Spleen (tissue), 11 donors: ENCODE data around the gene ROR1. TPM values are rescaled to one million over a fixed set of nuclear protein-coding genes. Genes with fewer than 3 reads are reported as not detected.

Experiments
- DNase-seq: peaks from one replicate; pipeline ENCODE4 v3.0.0-alpha.2; 2020
- H3K27ac ChIP-seq, 8 donors: fragments of 200-600 bp; sonication (generic) in 7 of 8; 1 replicate in 4 of 8; 2 replicates in 4 of 8; pipeline versions ENCODE4 v1.5.0 to v1.8.0; 2016 to 2021; ENCODE audit warnings: inconsistent platforms in 4 of 8, mild to moderate bottlenecking in 4 of 8, moderate library complexity in 1 of 8
- H3K27me3 ChIP-seq, 7 donors: fragments of 200-600 bp; sonication (generic) in 6 of 7; replicated peaks in 1 of 7; 1 replicate in 4 of 7; 2 replicates in 3 of 7; pipeline versions ENCODE4 v1.5.0 to v1.8.0; 2016 to 2021; ENCODE audit warnings: inconsistent platforms in 3 of 7, mild to moderate bottlenecking in 1 of 7
- H3K36me3 ChIP-seq, 6 donors: fragments of 200-600 bp; sonication (generic) in 5 of 6; 1 replicate in 4 of 6; 2 replicates in 2 of 6; pipeline versions ENCODE4 v1.5.0 to v1.8.0; 2016 to 2021; ENCODE audit warnings: inconsistent platforms in 2 of 6
- H3K4me1 ChIP-seq, 6 donors: fragments of 200-600 bp; sonication (generic) in 5 of 6; 1 replicate in 3 of 6; 2 replicates in 3 of 6; pipeline versions ENCODE4 v1.5.0 to v1.8.0; 2016 to 2021; ENCODE audit warnings: inconsistent platforms in 3 of 6
- H3K4me3 ChIP-seq, 8 donors: fragments of 200-600 bp; sonication (generic) in 7 of 8; 1 replicate in 4 of 8; 2 replicates in 4 of 8; pipeline versions ENCODE4 v1.5.0 to v1.8.0; 2016 to 2021; ENCODE audit warnings: inconsistent platforms in 4 of 8, mild to moderate bottlenecking in 4 of 8, moderate library complexity in 2 of 8
- H3K9me3 ChIP-seq, 8 donors: fragments of 200-600 bp; sonication (generic) in 7 of 8; 1 replicate in 4 of 8; 2 replicates in 4 of 8; pipeline versions ENCODE4 v1.5.0 to v1.8.0; 2016 to 2021; ENCODE audit warnings: inconsistent platforms in 4 of 8
- CTCF ChIP-seq, 11 experiments: fragments of 200-600 bp in 7 of 11; fragments of 450-650 bp in 4 of 11; sonication (generic) in 4 of 11; IDR thresholded peaks in 8 of 11; conservative IDR thresholded peaks in 3 of 11; 1 replicate in 7 of 11; 2 replicates in 4 of 11; pipeline versions ENCODE4 v1.4.0 to v1.8.0; 2016 to 2021; ENCODE audit warnings: antibody characterized with exemption in 11 of 11, inconsistent platforms in 4 of 11, mild to moderate bottlenecking in 1 of 11
- POLR2A ChIP-seq, 3 donors: fragments of 450-650 bp; IDR thresholded peaks; one replicate each; pipeline ENCODE4 v1.5.1; 2017; ENCODE audit warnings: antibody characterized with exemption in 3 of 3, mild to moderate bottlenecking in 1 of 3
- POLR2AphosphoS5 ChIP-seq, 3 donors: sonication (generic); formaldehyde crosslinking; IDR thresholded peaks; one replicate each; pipeline ENCODE4 v1.5.1; 2017; ENCODE audit warnings: antibody characterized with exemption in 3 of 3
- WGBS, 5 donors: extraction: QIAGEN DNeasy Blood & Tissue Kit in 3 of 5; methylation state at CpG; one replicate each; pipeline versions ENCODE4 v1.1.5 to v1.1.7; 2013 to 2018; 5-methylcytosine and 5-hydroxymethylcytosine counted together
- intact Hi-C: fragments of 100-400 bp; cut with DNase I; formaldehyde crosslinking; loops from one replicate; pipeline ENCODE4 v1.15.0; 2023; ENCODE audit warnings: low total_unique reads
- polyA plus RNA-seq, 3 donors: library from polyadenylated mRNA; stranded (reverse); fragments of 200-250 nt; gene quantifications; one replicate each; pipeline ENCODE4 v1.2.1, GENCODE V29; 2013
- total RNA-seq, 7 donors: library from RNA; depleted of rRNA in 3 of 7; stranded (reverse); fragments of >200 nt in 3 of 7; fragmentation: NEBNext Ultra II Directional in 4 of 7; extraction: Animal tissue kit (Norgen Biotek cat#: 25700) in 4 of 7; gene quantifications; one replicate each; pipeline versions ENCODE4 v1.1.0 to v1.2.1, GENCODE V29; 2016 to 2021
- donor health status: healthy with polysubstance abuse.
- donor health status: DM: no; HTN: no; CAD: no; lungs with moderate emphysema.
- donor health status: DM: no; HTN: no; CAD: no.
- donor health status: Bipolar disorder and iron deficiency.
- donor health status: healthy.
- donor health status: DM: no; HTN: no; CAD: no.
- donor health status: DM: yes; HTN: yes; CAD: no.

ROR1 gene
- total and polyA plus RNA-seq, 10 donors: 0.43 to 12.3 (median 6.4) TPM

- H3K27me3 ChIP-seq: no peaks in the 10 kb centered on the region
- no peak overlapping the region for H3K4me3 ChIP-seq
- TF ChIP-seq CTCF (IDR thresholded peaks at IDR 0.05 in 8 of 11, conservative IDR thresholded peaks at IDR 0.05 in 3 of 11) (no peak), POLR2A (IDR thresholded peaks at IDR 0.05) (no peak)
- H3K9me3 ChIP-seq: no peaks in the 10 kb centered on the region
- no peak for DNase-seq
- H3K4me1 ChIP-seq: peaks cover 0 to 10% (median 4%) of the 10 kb centered on the region in 6 donors
- intact Hi-C loops: no loop called here
- 81 to 84% (median 82%) methylated on average over 3 of the region's 3 CpGs for WGBS, 5 donors
- no peaks in the 10 kb centered on the region for H3K36me3 ChIP-seq
- peak overlapping the region in 1 of 8 donors; percentile 31 for H3K27ac ChIP-seq
Measured at GRCh38 chr1:64041371-64042131, 267.7 kb downstream of the ROR1 start.

- whole genome bisulfite sequencing, 5 donors: 72 to 87% (median 86%) methylated on average over 10 of the region's 10 CpGs
- no peak for TF ChIP-seq CTCF (IDR thresholded peaks at IDR 0.05 in 8 of 11, conservative IDR thresholded peaks at IDR 0.05 in 3 of 11)
- TF ChIP-seq POLR2A (IDR thresholded peaks at IDR 0.05): no peak
- TF ChIP-seq POLR2AphosphoS5 (IDR thresholded peaks at IDR 0.05): no peak
- H3K4me3 ChIP-seq: no peak overlapping the region
- no peak for DNase-seq
- peaks cover 0 to 10% (median 4%) of the 10 kb centered on the region in 6 donors for H3K4me1 ChIP-seq
- no peaks in the 10 kb centered on the region for H3K9me3 ChIP-seq
- intact Hi-C loops: no loop called here
- no peaks in the 10 kb centered on the region for H3K27me3 ChIP-seq
- H3K36me3 ChIP-seq: no peaks in the 10 kb centered on the region
- H3K27ac ChIP-seq: peak overlapping the region in 2 of 8 donors; percentile 35 to 53
Measured at GRCh38 chr1:64042331-64043100, 268.7 kb downstream of the ROR1 start.

- WGBS, 5 donors: 73 to 90% (median 82%) methylated on average over 2 of the region's 2 CpGs
- Histone ChIP-seq H3K4me1 (peaks cover 0 to 10% (median 4%) of the 10 kb centered on the region in 6 donors), H3K9me3 (no peaks in the 10 kb centered on the region), H3K27ac (peak overlapping the region in 2 of 8 donors; percentile 35 to 50), H3K36me3 (no peaks in the 10 kb centered on the region), H3K4me3 (no peak overlapping the region), H3K27me3 (no peaks in the 10 kb centered on the region)
- intact Hi-C loops: no loop called here
- no peak for TF ChIP-seq POLR2AphosphoS5 (IDR thresholded peaks at IDR 0.05)
- DNase-seq: no peak
Measured at GRCh38 chr1:64043288-64043687, 269.5 kb downstream of the ROR1 start.

GRCh38 chr1:64043976-64044375 lies 270.2 kb downstream of the ROR1 start:
- Histone ChIP-seq H3K36me3 (no peaks in the 10 kb centered on the region), H3K4me1 (peaks cover 0 to 10% (median 2%) of the 10 kb centered on the region in 6 donors), H3K27ac (no peak overlapping the region), H3K4me3 (no peak overlapping the region), H3K27me3 (no peaks in the 10 kb centered on the region), H3K9me3 (no peaks in the 10 kb centered on the region)
- DNase-seq: no peak
- WGBS, 5 donors: 91 to 96% (median 92%) methylated on average over 5 of the region's 5 CpGs
- intact Hi-C loops: no loop called here
- TF ChIP-seq POLR2AphosphoS5 (IDR thresholded peaks at IDR 0.05) (no peak), POLR2A (IDR thresholded peaks at IDR 0.05) (no peak), CTCF (IDR thresholded peaks at IDR 0.05 in 8 of 11, conservative IDR thresholded peaks at IDR 0.05 in 3 of 11) (no peak)
